Neuronal stem cell (in vitro differentiated cells): ENCODE data around the gene CFAP161.

Experiments
- DNase-seq: peaks from one replicate; pipeline ENCODE4 v3.0.0-alpha.2; 2013; ENCODE audit warnings: low spot score
- H2AFZ ChIP-seq: one replicate; pipeline ENCODE4 v1.6.1; 2013; ENCODE audit warnings: mild to moderate bottlenecking, low read length, inconsistent platforms
- H2AK5ac ChIP-seq: 2 replicates; pipeline ENCODE4 v1.6.1; 2013; ENCODE audit warnings: low read depth, mild to moderate bottlenecking, inconsistent platforms, low read length, moderate library complexity, mixed read lengths
- H2BK120ac ChIP-seq: 2 replicates; pipeline ENCODE4 v1.6.1; 2013; ENCODE audit warnings: low read depth, mild to moderate bottlenecking, inconsistent platforms, low read length, moderate library complexity, mixed read lengths
- H2BK12ac ChIP-seq: one replicate; pipeline ENCODE4 v1.6.1; 2013; ENCODE audit warnings: low read length, inconsistent platforms
- H2BK15ac ChIP-seq: 2 replicates; pipeline ENCODE4 v1.6.1; 2013; ENCODE audit warnings: mild to moderate bottlenecking, low read length, inconsistent platforms, mixed read lengths
- H2BK5ac ChIP-seq: one replicate; pipeline ENCODE4 v1.6.1; 2013; ENCODE audit warnings: inconsistent platforms, mild to moderate bottlenecking, low read length, moderate library complexity
- H3K14ac ChIP-seq: one replicate; pipeline ENCODE4 v1.6.1; 2013; ENCODE audit warnings: low read length, inconsistent platforms
- H3K18ac ChIP-seq: 2 replicates; pipeline ENCODE4 v1.6.1; 2013; ENCODE audit warnings: low read length, inconsistent platforms
- H3K23ac ChIP-seq: 2 replicates; pipeline ENCODE4 v1.6.1; 2013; ENCODE audit warnings: low read depth, mild to moderate bottlenecking, mixed read lengths, low read length, inconsistent platforms; ENCODE audit not compliant: poor library complexity
- H3K27ac ChIP-seq: replicated peaks from 3 replicates; pipeline ENCODE4 v1.5.1; 2013; ENCODE audit warnings: low read length, inconsistent platforms
- H3K27me3 ChIP-seq, 3 experiments: 2 replicates each; pipeline ENCODE4 v1.6.1; 2013; ENCODE audit warnings: low read length in 3 of 3, mild to moderate bottlenecking in 2 of 3, inconsistent platforms in 1 of 3, low read depth in 1 of 3, mixed read lengths in 1 of 3, moderate library complexity in 1 of 3; ENCODE audit not compliant: control insufficient read depth in 3 of 3, insufficient read depth in 3 of 3
- H3K36me3 ChIP-seq, 2 donors: replicated peaks in 1 of 2; 2 replicates each; pipeline ENCODE4 v1.6.1; 2013; ENCODE audit warnings: low read length in 2 of 2; ENCODE audit not compliant: control insufficient read depth in 2 of 2, insufficient read depth in 2 of 2
- H3K4ac ChIP-seq: 2 replicates; pipeline ENCODE4 v1.6.1; 2013; ENCODE audit warnings: inconsistent platforms, mild to moderate bottlenecking, low read length, moderate library complexity
- H3K4me1 ChIP-seq, 2 donors: 1 replicate in 1 of 2; 2 replicates in 1 of 2; pipeline ENCODE4 v1.6.1; 2013; ENCODE audit warnings: low read length in 2 of 2, low read depth in 1 of 2; ENCODE audit not compliant: control insufficient read depth in 2 of 2, insufficient read depth in 1 of 2
- H3K4me2 ChIP-seq: one replicate; pipeline ENCODE4 v1.6.1; 2013; ENCODE audit warnings: mild to moderate bottlenecking, low read length, inconsistent platforms; ENCODE audit not compliant: insufficient read depth, poor library complexity, severe bottlenecking
- H3K4me3 ChIP-seq, 2 donors: 2 replicates each; pipeline ENCODE4 v1.5.1; 2013; ENCODE audit warnings: low read length in 2 of 2, mild to moderate bottlenecking in 2 of 2, inconsistent platforms in 1 of 2, moderate library complexity in 1 of 2
- H3K79me1 ChIP-seq: one replicate; pipeline ENCODE4 v1.6.1; 2013; ENCODE audit warnings: low read depth, mild to moderate bottlenecking, inconsistent platforms, low read length, moderate library complexity
- H3K9ac ChIP-seq: one replicate; pipeline ENCODE4 v1.6.1; 2013; ENCODE audit warnings: mild to moderate bottlenecking, low read depth, low read length, inconsistent platforms; ENCODE audit not compliant: poor library complexity
- H3K9me3 ChIP-seq, 2 donors: replicated peaks in 1 of 2; 2 replicates each; pipeline versions ENCODE3 to v1.6.1; 2013; ENCODE audit warnings: low read length in 2 of 2, mild to moderate bottlenecking in 2 of 2, inconsistent platforms in 1 of 2, low read depth in 1 of 2, mixed read lengths in 1 of 2, moderate library complexity in 1 of 2; ENCODE audit not compliant: control insufficient read depth in 2 of 2, insufficient read depth in 1 of 2
- H4K8ac ChIP-seq: one replicate; pipeline ENCODE4 v1.6.1; 2013; ENCODE audit warnings: low read depth, mild to moderate bottlenecking, inconsistent platforms, low read length, moderate library complexity
- H4K91ac ChIP-seq: one replicate; pipeline ENCODE4 v1.6.1; 2013; ENCODE audit warnings: low read length, low read depth, mild to moderate bottlenecking, inconsistent platforms; ENCODE audit not compliant: poor library complexity
- WGBS, 2 donors: extraction: QIAGEN DNeasy Blood & Tissue Kit; methylation state at CpG; one replicate each; pipeline ENCODE4 v1.1.7; 2013; ENCODE audit warnings: missing lambda C conversion rate in 2 of 2, mixed read lengths in 1 of 2; ENCODE audit not compliant: insufficient read length in 2 of 2, insufficient replicate concordance in 1 of 2; ENCODE audit errors: extremely low coverage in 2 of 2; 5-methylcytosine and 5-hydroxymethylcytosine counted together

Gene CFAP161

DNA sequence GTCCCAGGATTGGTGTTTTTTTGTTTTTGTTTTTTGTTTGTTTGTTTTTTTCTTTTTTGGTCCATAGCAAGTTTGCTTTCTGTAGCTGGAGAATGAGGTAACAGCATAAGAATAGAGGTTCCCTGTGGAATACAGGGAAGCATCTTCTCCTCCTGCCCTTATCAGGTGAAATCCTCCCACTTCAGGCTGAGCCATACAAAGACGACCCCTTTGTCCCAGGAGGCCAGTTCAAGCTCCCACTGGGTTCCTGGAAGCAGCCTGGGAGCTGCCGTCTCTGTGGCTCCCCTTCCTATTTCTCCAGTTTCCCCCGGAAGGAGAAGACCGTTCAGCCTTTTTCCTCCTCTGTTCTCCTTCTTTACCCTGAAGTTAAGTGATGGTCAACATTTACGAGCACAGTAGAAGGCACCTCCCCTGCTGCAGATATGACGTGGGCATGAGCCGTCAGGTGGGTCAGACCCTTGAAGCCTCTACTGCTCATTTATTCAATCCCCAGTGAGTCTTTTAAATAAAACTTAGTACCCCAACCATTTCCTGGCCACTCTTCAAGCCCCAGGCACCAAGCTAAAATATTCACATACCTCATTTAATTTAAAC lies 63.7 kb downstream of the CFAP161 start:
- Histone ChIP-seq H2BK5ac (no peak overlapping the region), H3K4ac (no peak overlapping the region), H3K27ac (no peak overlapping the region), H3K36me3 (no peaks in the 10 kb centered on the region), H3K14ac (no peak overlapping the region), H3K27me3 (no peaks in the 10 kb centered on the region), H2AK5ac (no peak overlapping the region), H3K9ac (no peak overlapping the region), H3K9me3 (no peaks in the 10 kb centered on the region), H3K4me3 (no peak overlapping the region), H4K8ac (no peak overlapping the region), H3K4me1 (peaks cover 0 to 15% of the 10 kb centered on the region in 2 donors), H3K23ac (no peak overlapping the region), H2BK12ac (no peak overlapping the region), H4K91ac (no peak overlapping the region), H3K18ac (no peak overlapping the region), H3K79me1 (no peaks in the 10 kb centered on the region), H2BK15ac (no peak overlapping the region), H2AFZ (no peak overlapping the region), H3K4me2 (no peak overlapping the region), H2BK120ac (no peak overlapping the region)
- DNase-seq: no peak
- no CpG with 5 or more reads among the region's 7 CpGs for WGBS, 2 donors
